GM12891 (cell line): ENCODE results near the gene RADIL.

Experiments
- POLR2A ChIP-seq: IDR thresholded peaks from 2 replicates; pipeline ENCODE4 v1.6.1; 2011; ENCODE audit warnings: low read depth, low read length, control low read depth
- POLR2AphosphoS5 ChIP-seq: IDR thresholded peaks from 2 replicates; pipeline ENCODE4 v1.6.1; 2011; ENCODE audit warnings: low read depth, low read length, control low read depth
- SPI1 ChIP-seq: IDR thresholded peaks from 2 replicates; pipeline ENCODE4 v1.6.1; 2011; ENCODE audit warnings: low read depth, low read length, control low read depth
- TAF1 ChIP-seq: IDR thresholded peaks from 2 replicates; pipeline ENCODE4 v1.6.1; 2011; ENCODE audit warnings: low read depth, low read length, control low read depth

DNA sequence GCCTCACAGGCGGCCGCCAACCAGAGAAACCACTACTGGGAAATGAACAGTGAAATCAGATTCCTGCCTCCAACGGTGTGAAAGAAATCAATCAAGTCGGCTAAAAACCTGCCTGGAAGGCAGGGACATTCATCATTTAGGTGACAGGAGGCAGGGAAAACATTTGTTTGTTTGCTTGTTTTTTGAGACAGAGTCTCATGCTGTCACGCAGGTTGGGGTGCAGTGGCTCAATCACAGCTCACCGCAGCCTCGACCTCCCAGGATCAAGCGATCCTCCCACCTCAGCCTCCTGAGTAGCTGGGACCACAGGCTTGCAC lies 77.6 kb downstream of the RADIL start:
- TF ChIP-seq POLR2A (no peak), TAF1 (no peak), POLR2AphosphoS5 (no peak), SPI1 (no peak)
